Measurements from ENCODE around the gene SLC17A5.

- TF ChIP-seq SMC3 (IDR thresholded peaks at IDR 0.05; ENCODE audit: borderline replicate concordance, low read length) (no peak), ZNF24 (IDR thresholded peaks at IDR 0.05) (no peak), HDAC2 (IDR thresholded peaks at IDR 0.05) (no peak), EP300 (IDR thresholded peaks at IDR 0.05; ENCODE audit: borderline replicate concordance in 1 of 2, control insufficient read depth in 1 of 2, low read depth in 2 of 2, low read length in 2 of 2) (no peak), NFYB (IDR thresholded peaks at IDR 0.05; ENCODE audit: insufficient read depth, low read depth, low read length) (no peak), SMAD5 (IDR thresholded peaks at IDR 0.05; ENCODE audit: low read depth) (no peak)
- TF ChIP-seq, protein P1, sequence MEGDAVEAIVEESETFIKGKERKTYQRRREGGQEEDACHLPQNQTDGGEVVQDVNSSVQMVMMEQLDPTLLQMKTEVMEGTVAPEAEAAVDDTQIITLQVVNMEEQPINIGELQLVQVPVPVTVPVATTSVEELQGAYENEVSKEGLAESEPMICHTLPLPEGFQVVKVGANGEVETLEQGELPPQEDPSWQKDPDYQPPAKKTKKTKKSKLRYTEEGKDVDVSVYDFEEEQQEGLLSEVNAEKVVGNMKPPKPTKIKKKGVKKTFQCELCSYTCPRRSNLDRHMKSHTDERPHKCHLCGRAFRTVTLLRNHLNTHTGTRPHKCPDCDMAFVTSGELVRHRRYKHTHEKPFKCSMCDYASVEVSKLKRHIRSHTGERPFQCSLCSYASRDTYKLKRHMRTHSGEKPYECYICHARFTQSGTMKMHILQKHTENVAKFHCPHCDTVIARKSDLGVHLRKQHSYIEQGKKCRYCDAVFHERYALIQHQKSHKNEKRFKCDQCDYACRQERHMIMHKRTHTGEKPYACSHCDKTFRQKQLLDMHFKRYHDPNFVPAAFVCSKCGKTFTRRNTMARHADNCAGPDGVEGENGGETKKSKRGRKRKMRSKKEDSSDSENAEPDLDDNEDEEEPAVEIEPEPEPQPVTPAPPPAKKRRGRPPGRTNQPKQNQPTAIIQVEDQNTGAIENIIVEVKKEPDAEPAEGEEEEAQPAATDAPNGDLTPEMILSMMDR (IDR thresholded peaks at IDR 0.05 in 2 of 3, conservative IDR thresholded peaks at IDR 0.05 in 1 of 3; ENCODE audit: control insufficient read depth in 2 of 3, extremely low read depth in 1 of 3, insufficient read depth in 1 of 3, low read depth in 3 of 3, low read length in 3 of 3) = no peak
These were observed 42.0 kb upstream of the SLC17A5 start, which contains the start of gene CD109 for GRCh38 chr6:73695619-73696421.
